GM21447 (cell line): ENCODE measurements around the gene CHKB.
"Not testable (repeated sequence)": the region's sequence is repeated elsewhere in the genome, so short reads cannot be mapped to it uniquely, and the experiment has no call there.

Experiments used
- ATAC-seq: cut with Tn5 transposase; IDR thresholded peaks from one replicate; pipeline ENCODE4 v1.9.1; 2021; ENCODE audit not compliant: unreplicated experiment

CHKB gene

DNA sequence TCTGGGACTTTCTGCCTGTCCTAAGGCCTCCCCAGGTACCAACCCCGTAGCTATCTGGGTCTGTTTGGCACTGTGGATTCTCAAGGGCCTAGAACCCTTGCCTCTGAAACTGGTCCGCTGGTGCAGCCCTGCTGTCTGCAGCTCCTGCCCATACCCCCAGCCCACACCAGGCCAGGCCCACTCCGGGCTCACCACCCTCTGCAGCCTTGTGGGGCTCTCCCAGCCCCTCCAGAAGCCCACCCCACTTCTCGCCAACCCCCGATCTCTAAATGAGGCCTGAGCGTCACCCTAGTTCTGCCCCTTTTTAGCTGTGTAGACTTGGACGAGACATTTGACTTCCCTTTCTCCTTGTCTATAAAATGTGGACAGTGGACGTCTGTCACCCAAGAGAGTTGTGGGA, 32.3 kb downstream of the CHKB start:
- no peak for ATAC-seq

- no peak for ATAC-seq
Measured at GRCh38 chr22:50548921-50549790, 33.5 kb downstream of the CHKB start.

DNA sequence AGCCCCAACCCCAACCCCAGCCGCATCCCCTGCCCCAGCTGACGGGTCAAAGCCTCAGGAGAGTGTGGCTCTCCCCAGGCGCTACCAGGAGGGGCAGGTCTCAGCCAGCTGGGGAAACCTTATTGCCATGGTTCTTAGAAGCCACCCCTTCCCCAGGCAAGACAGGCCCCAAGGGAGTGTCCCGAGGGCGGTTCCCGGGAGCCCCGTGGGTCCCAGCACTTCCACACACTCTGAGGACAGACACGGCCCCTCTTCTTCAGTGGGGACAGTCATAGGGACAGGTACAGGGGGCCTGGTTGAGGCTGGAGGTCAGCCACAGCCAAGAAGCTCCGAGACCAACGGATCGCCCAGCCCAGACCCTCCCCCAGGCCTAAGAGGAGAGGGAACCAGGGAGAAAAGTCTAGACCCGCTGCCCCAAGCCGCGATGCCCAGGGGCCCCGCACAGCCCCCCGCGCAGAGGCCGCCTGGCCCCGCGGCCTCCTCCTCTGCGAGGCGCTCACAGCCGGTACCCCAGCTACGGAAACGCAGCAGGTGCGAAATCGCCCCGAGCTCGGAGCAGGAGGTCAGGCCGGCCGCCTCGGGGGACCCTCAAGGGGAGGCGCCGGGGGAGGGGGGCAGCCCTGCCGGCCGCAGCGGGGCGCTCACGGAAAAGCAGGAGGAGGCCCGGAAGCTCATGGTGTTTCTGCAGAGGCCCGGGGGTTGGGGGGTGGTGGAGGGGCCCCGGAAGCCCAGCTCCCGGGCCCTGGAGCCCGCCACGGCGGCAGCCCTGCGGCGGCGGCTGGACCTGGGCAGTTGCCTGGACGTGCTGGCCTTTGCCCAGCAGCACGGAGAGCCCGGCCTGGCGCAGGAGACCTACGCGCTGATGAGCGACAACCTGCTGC, 34.4 kb downstream of the CHKB start:
- ATAC-seq, result no peak

GRCh38 chr22:50547263-50547985, 35.2 kb downstream of the CHKB start:
- no peak for ATAC-seq

GRCh38 chr22:50546326-50547262, 36.1 kb downstream of the CHKB start:
- no peak for ATAC-seq

- no peak for ATAC-seq
Measured at GRCh38 chr22:50545522-50546325, 36.9 kb downstream of the CHKB start, which contains the start of gene KLHDC7B. Gene KLHDC7B, plus strand, starts transcription at chr22:50545899. Its CDS starts 345 bp downstream, at chr22:50546244.

GRCh38 chr22:50544746-50545253, 37.8 kb downstream of the CHKB start:
- ATAC-seq, result no peak

DNA sequence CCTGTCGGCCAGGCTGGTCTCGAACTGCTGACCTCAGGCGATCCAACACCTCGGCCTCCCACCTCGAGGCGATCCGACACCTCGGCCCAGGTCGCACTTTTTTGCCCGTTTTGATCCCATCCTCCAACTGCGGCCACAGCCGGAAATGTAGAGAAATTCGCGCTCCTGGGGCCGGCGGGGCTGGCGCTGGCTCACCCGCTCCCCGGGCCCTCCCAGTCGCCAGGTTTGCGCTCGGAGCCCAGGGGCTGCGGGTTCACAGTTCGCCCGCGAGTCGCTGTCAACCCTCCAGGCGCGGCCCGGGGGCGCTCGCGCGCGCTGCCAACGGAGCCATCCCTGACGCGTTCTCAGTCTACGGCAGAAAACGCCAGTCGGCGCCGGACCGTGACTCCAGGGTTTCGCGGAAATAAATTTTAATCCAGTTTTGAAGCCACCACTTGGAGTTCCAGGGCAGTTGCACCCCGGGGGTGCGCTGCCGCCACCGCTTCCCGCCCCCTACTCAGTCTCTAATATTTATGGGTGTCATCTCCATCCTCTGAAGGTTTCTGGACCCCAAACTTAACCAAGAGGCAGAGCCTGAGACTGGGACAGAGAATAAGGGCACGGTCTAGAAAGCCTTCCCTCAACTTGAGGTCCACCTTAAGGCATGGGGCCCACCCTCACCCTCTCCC, 38.4 kb downstream of the CHKB start:
- ATAC-seq, result no peak

- peak; percentile 22 for ATAC-seq
Measured at GRCh38 chr22:50542416-50542927, 40.2 kb downstream of the CHKB start.

GRCh38 chr22:50541667-50542026, 41.0 kb downstream of the CHKB start:
- not testable (repeated sequence) for ATAC-seq

DNA sequence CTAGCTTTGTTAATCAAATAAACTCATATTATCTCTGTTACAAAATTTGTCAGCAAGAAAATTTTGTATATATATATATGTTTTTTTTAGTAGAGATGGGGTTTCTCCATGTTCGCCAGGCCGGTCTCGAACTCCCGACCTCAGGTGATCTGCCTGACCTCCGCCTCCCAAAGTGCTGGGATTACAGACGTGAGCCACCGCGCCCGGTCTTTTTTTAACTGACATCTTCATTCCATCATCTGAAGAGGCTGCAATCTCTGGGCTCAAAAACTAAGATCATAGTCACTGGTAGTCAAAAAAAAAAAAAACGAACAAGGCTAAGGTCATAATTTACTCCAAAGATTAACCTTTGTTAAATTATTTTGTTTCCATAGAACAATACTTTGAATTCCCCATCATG, 42.3 kb downstream of the CHKB start:
- no peak for ATAC-seq

- no peak for ATAC-seq
Measured at GRCh38 chr22:50537765-50538164, 44.9 kb downstream of the CHKB start.

DNA sequence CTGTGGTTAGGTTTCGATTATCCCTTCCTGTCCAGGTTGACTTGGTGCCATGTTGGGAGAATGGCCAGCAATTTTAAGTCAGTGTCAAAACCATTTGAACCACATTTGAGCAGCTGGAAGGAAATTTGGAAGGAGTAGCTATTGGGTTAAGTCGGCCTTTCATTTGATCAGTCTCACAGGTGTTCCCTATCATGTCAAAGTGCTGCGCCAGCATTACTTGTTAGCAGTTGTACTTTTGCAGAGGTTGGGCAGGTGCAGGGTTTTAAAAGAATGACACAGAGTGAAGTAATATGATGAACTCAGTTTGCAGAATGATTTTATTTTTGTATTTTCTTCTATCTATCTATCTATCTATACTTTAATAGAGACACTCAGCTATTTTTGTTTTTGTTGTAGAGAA, 46.4 kb downstream of the CHKB start:
- ATAC-seq, result no peak

DNA sequence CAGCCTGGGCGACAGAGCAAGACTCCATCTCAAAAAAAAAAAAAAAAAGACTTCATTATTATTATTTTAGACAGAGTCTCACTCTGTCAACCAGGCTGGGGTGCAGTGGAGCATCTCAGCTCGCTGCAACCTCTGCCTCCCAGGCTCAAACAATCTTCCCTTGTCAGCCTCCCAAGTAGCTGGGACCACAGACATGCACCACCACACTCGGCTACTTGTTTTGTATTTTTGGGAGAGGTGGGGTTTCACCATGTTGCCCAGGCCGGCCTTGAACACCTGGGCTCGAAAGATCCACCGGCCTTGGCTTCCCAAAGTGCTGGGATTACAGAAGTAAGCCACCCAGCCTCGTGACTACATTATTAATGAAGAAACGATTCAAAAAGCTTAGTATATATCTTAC, 47.5 kb downstream of the CHKB start:
- no peak for ATAC-seq

DNA sequence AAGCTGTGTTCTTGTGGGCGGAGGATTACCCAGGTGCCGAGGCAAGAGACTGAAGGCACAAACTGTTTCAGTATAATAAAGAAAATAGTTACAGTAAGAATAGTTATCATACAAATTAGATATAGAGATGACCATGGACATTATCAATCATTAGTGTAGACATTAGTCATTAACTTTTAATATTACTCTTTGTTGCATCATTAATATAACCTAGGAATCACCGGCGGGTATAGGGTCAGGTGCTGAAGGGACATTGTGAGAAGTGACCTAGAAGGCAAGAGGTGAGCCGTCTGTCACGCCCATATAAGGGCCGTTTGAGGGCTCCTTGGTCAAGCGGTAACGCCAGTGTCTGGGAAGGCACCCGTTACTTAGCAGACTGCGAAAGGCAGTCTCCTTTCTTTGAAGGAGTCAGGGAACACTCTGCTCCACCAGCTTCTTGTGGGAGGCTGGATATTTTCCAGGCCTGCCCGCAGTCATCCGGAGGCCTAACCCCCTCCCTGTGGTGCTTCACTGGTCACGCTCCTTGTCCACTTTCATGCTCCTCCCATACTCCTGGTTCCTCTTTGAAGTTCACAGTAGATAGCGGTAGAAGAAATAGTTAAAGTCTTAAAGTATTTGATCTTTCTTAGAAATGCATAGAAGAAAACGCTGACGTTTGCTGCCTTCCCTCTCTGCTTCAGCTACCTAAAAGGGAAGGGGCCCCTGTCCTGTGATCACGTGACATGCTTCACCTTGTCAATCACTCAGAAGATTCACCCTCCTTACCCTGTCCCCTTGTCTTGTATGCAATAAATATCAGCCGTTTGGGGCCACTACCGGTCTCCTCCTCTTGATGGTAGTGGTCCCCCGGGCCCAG, 48.6 kb downstream of the CHKB start:
- not testable (repeated sequence) for ATAC-seq

DNA sequence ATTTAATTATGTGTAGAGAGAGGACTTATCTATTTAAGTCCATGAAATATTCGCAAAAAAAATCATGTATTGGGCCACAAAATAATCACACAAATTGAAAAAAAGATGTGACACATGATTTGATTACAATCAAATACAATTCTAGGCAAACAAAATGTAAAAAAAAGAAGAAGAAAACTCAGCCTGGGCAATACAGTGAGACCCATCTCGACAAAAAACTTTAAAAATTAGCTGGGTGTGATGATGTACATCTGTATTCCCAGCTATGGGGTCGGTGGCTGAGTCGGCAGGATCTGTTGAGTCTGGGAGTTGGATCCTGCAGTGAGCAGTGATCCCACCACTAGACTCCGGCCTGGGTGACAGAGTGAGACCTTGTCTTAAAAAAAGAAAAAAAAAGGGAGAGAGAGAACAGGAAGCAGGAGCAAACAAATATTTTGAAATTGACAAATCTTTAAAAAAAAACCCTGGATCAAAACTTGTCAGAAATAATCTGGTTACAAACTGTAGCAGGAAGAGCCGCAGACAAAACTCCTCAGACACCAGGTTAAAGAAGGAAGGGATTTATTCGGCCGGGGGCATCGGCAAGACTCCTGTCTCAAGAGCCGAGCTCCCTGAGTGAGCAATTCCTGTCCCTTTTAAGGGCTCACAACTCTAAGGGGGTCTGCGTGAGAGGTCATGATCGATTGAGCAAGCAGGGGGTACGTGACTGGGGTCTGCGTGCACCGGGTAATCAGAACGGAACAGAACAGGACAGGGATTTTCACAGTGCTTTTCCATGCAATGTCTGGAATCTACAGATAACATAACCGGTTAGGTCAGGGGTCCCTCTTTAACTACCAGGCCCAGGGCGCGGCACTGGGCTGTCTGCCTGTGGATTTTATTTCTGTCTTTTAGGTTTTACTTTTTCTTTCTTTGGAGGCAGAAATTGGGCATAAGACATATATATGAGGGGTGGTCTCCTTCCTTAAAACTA, 49.5 kb downstream of the CHKB start:
- no peak for ATAC-seq
